DND-41 (cell line): Measurements from ENCODE around the gene HEPN1.

Source experiments
- ATAC-seq: fragments of 200-7000 bp; cut with Tn5 transposase; 3 replicates; pipeline ENCODE4 v1.9.1; 2021; ENCODE audit warnings: low read depth; ENCODE audit not compliant: insufficient read depth
- DNase-seq: peaks from one replicate; pipeline ENCODE4 v3.0.0-alpha.2; 2020
- H2AFZ ChIP-seq: 2 replicates; pipeline ENCODE4 v1.6.0; 2012; ENCODE audit warnings: low read depth, low read length
- H3K27ac ChIP-seq: 2 replicates; pipeline ENCODE4 v1.5.1; 2012; ENCODE audit warnings: low read length, inconsistent platforms
- H3K27me3 ChIP-seq: fragments of 200-600 bp; sonication (generic); 2 replicates; pipeline ENCODE4 v1.6.0; 2012; ENCODE audit warnings: low read length, mild to moderate bottlenecking, inconsistent platforms; ENCODE audit not compliant: insufficient read depth, poor library complexity
- H3K36me3 ChIP-seq: 2 replicates; pipeline ENCODE4 v1.5.1; 2012; ENCODE audit warnings: low read length, inconsistent platforms; ENCODE audit not compliant: insufficient read depth
- H3K4me1 ChIP-seq: 2 replicates; pipeline ENCODE4 v1.5.1; 2012; ENCODE audit warnings: mild to moderate bottlenecking, low read length; ENCODE audit not compliant: insufficient read depth
- H3K4me2 ChIP-seq: 2 replicates; pipeline ENCODE4 v1.6.0; 2012; ENCODE audit warnings: mild to moderate bottlenecking, moderate library complexity, low read length, inconsistent platforms; ENCODE audit not compliant: insufficient read depth
- H3K4me3 ChIP-seq, 2 experiments: fragments of 200-600 bp in 1 of 2; shearing (Covaris generic) in 1 of 2; 2 replicates each; pipeline ENCODE4 v1.5.1; 2012 to 2016; ENCODE audit warnings: inconsistent platforms in 2 of 2, low read length in 2 of 2, mild to moderate bottlenecking in 2 of 2, low read depth in 1 of 2, moderate library complexity in 1 of 2
- H3K79me2 ChIP-seq: 2 replicates; pipeline ENCODE4 v1.6.0; 2012; ENCODE audit warnings: low read length, inconsistent platforms; ENCODE audit not compliant: insufficient read depth
- H3K9ac ChIP-seq: 2 replicates; pipeline ENCODE4 v1.6.0; 2012; ENCODE audit warnings: low read depth, mild to moderate bottlenecking, inconsistent platforms, low read length, moderate library complexity
- H3K9me3 ChIP-seq: 2 replicates; pipeline ENCODE4 v1.5.1; 2012; ENCODE audit warnings: low read length, moderate library complexity, mild to moderate bottlenecking, inconsistent platforms; ENCODE audit not compliant: insufficient read depth, severe bottlenecking
- H4K20me1 ChIP-seq: 2 replicates; pipeline ENCODE4 v1.6.0; 2012; ENCODE audit warnings: low read length; ENCODE audit not compliant: insufficient read depth
- EZH2 ChIP-seq: IDR thresholded peaks from 3 replicates; pipeline ENCODE4 v1.6.1; 2012; ENCODE audit warnings: borderline replicate concordance, low read depth, mild to moderate bottlenecking, moderate library complexity, low read length, inconsistent platforms; ENCODE audit not compliant: severe bottlenecking
- TF ChIP-seq, protein P1 (sequence below): IDR thresholded peaks from 2 replicates; pipeline ENCODE4 v1.5.1; 2012; ENCODE audit warnings: borderline replicate concordance, low read length, moderate library complexity, mild to moderate bottlenecking; ENCODE audit not compliant: poor library complexity, severe bottlenecking; ENCODE audit errors: extremely low read depth

The HEPN1 gene

DNA sequence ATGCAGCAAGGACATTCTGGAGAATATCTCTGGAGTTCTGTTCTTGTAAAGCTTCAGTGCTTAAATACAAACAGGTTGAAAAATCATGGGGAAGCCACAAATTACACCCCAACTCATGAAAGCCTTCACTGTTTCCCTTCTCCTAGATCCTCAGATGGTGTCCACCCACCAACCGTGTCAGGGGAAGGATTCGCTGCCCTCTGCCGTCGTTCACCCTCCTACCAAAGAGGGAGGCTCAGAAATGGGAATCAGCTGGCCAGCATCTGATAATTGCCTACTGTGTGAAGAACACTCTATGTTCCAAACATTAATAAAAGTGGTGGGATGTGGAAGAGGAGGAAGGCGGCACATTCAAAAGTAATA is 24.2 kb downstream of the HEPN1 start:
- ATAC-seq (no peak), DNase-seq (no peak)
- Histone ChIP-seq H3K27ac (no peak overlapping the region), H3K4me1 (peaks cover 9% of the 10 kb centered on the region; the same call in 1 of the 2 replicates), H3K9me3 (no peaks in the 10 kb centered on the region), H3K9ac (no peak overlapping the region), H3K79me2 (no peaks in the 10 kb centered on the region), H4K20me1 (no peaks in the 10 kb centered on the region), H3K36me3 (no peaks in the 10 kb centered on the region), H3K27me3 (peaks cover 4% of the 10 kb centered on the region), H3K4me3 (no peak overlapping the region), H3K4me2 (no peak overlapping the region), H2AFZ (no peak overlapping the region)
- TF ChIP-seq, protein P1, sequence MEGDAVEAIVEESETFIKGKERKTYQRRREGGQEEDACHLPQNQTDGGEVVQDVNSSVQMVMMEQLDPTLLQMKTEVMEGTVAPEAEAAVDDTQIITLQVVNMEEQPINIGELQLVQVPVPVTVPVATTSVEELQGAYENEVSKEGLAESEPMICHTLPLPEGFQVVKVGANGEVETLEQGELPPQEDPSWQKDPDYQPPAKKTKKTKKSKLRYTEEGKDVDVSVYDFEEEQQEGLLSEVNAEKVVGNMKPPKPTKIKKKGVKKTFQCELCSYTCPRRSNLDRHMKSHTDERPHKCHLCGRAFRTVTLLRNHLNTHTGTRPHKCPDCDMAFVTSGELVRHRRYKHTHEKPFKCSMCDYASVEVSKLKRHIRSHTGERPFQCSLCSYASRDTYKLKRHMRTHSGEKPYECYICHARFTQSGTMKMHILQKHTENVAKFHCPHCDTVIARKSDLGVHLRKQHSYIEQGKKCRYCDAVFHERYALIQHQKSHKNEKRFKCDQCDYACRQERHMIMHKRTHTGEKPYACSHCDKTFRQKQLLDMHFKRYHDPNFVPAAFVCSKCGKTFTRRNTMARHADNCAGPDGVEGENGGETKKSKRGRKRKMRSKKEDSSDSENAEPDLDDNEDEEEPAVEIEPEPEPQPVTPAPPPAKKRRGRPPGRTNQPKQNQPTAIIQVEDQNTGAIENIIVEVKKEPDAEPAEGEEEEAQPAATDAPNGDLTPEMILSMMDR, result no peak
- TF ChIP-seq EZH2, result no peak

DNA sequence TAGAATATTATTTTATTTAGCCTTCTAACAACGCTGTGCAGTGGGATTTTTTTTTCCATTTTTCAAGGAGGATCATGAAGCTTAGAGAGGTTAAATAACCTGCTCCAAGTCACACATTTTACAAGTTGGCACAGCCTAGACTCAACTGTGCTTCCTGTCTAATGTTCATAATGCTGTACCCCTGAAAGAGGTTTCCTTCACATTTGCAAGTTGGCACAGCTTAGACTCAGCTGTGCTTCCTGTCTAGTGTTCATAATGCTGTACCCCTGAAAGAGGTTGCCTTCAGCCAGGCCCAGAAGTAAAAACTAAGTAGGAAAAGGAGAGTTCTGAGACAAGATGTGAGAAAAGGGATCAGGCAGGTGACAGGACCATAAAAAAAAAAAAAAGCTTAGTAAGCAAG is 24.7 kb downstream of the HEPN1 start:
- ATAC-seq (peak; percentile 62; the same call in 2 of the 3 replicates), DNase-seq (no peak)
- H3K4me1 ChIP-seq, result peaks cover 9% of the 10 kb centered on the region; the same call in 1 of the 2 replicates
- no peaks in the 10 kb centered on the region for H3K79me2 ChIP-seq
- H3K4me2 ChIP-seq, result no peak overlapping the region
- no peaks in the 10 kb centered on the region for H4K20me1 ChIP-seq
- H3K4me3 ChIP-seq, result no peak overlapping the region
- TF ChIP-seq, protein P1, result no peak
- no peak for TF ChIP-seq EZH2
- peaks cover under 1% of the 10 kb centered on the region for H3K27me3 ChIP-seq
- no peak overlapping the region for H3K27ac ChIP-seq
- H3K9me3 ChIP-seq, result no peaks in the 10 kb centered on the region
- no peak overlapping the region for H2AFZ ChIP-seq
- no peak overlapping the region for H3K9ac ChIP-seq
- H3K36me3 ChIP-seq, result no peaks in the 10 kb centered on the region

DNA sequence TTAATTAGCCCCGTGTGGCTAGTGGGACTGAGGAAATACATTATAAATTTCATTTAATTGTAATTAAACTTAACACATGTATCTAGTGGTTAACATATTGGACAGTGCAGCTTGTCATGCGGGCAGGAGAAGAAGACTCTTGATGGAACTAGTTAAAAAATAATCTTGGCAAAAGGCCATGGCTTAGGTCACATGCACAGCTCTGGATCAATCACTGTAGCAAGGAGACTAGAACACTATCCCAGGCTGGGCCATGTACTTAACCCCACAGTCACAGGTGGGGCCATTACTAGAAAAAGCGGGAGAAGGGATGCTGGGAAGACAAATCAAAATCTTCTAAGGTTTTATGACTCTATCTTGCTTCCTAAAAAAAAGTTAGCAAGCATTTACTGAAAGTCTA is 25.5 kb downstream of the HEPN1 start:
- Histone ChIP-seq H3K9me3 (no peaks in the 10 kb centered on the region), H4K20me1 (no peaks in the 10 kb centered on the region), H3K4me1 (peaks cover 12% of the 10 kb centered on the region), H2AFZ (no peak overlapping the region), H3K27me3 (no peaks in the 10 kb centered on the region), H3K36me3 (no peaks in the 10 kb centered on the region), H3K79me2 (no peaks in the 10 kb centered on the region), H3K9ac (no peak overlapping the region), H3K27ac (no peak overlapping the region), H3K4me2 (no peak overlapping the region), H3K4me3 (no peak overlapping the region)
- ATAC-seq (no peak), DNase-seq (no peak)
- TF ChIP-seq, protein P1, result no peak
- TF ChIP-seq EZH2, result no peak

DNA sequence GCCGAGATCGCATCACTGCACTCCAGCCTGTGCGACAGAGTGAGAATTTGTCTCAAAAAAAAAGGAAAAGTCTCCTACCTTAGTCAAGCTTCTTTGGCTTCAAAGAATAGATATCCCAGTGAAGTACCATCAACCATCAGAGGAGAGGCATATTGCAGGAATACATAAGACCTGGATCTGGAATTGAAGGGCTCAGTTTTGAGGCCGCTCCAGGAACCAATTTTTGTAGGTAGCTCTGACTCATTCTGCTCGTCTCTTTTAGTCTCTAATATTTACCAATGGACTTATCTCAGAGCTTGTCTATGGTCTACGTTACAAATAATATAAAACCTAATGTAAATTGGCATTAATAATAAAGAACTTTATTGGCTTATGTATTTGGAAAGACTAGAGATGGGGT is 26.8 kb downstream of the HEPN1 start:
- ATAC-seq (no peak), DNase-seq (no peak)
- no peak overlapping the region for H3K27ac ChIP-seq
- TF ChIP-seq, protein P1, result no peak
- no peak for TF ChIP-seq EZH2
- H3K36me3 ChIP-seq, result no peaks in the 10 kb centered on the region
- H3K4me2 ChIP-seq, result no peak overlapping the region
- H4K20me1 ChIP-seq, result no peaks in the 10 kb centered on the region
- no peak overlapping the region for H3K9ac ChIP-seq
- no peak overlapping the region for H2AFZ ChIP-seq
- no peaks in the 10 kb centered on the region for H3K79me2 ChIP-seq
- no peaks in the 10 kb centered on the region for H3K27me3 ChIP-seq
- peaks cover 24% of the 10 kb centered on the region for H3K4me1 ChIP-seq
- H3K4me3 ChIP-seq, result no peak overlapping the region
- no peaks in the 10 kb centered on the region for H3K9me3 ChIP-seq
